Measurements from ENCODE around the gene ZBTB45. TPM values are rescaled to one million over a fixed set of nuclear protein-coding genes. Genes with fewer than 3 reads are reported as not detected.
"Not testable (repeated sequence)": the region's sequence is repeated elsewhere in the genome, so short reads cannot be mapped to it uniquely, and the experiment has no call there.

The ZBTB45 gene
- total RNA-seq, 1 donor from 2014 or later = 11.8 TPM

DNA sequence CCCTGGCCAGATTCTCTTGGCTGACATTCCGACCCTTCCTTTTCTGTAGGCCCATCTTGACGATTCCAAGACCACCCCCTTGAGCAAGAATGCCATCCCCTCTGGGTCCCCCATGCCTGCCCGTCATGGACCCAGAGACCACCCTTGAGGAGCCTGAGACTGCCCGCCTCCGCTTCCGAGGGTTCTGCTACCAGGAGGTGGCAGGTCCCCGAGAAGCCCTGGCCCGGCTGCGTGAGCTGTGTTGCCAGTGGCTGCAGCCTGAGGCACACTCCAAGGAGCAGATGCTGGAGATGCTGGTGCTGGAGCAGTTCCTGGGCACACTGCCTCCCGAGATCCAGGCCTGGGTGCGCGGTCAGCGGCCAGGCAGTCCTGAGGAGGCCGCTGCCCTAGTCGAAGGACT is 42.5 kb downstream of the ZBTB45 start:
- DNase-seq (ENCODE audit: low spot score) = no peak

DNA sequence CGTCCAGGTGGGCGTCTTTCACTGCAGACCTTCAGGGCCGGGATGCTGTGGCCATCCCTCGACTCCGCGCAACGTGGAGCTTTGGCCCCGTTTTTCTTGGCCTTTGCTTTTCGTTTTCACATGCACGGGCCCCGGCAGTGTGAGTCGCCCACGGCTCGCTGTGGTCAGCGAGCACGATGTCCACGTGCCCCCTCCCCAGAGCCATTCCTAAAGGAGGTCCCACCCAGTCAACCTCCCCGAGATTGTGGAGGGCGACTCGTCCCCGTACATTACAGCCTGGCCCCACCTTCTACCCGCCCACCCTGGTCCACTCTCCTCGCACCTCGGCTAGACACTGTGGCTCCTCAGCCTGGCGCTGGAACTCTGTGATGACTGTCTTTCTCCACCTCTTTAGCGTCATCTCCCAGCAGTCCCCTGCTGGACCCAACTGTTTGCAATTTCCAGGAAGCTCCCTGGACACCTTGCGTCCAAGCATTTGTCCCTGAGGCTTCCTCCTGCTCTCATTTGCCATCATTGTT is 43.1 kb downstream of the ZBTB45 start:
- no peak for DNase-seq (ENCODE audit: low spot score)

DNA sequence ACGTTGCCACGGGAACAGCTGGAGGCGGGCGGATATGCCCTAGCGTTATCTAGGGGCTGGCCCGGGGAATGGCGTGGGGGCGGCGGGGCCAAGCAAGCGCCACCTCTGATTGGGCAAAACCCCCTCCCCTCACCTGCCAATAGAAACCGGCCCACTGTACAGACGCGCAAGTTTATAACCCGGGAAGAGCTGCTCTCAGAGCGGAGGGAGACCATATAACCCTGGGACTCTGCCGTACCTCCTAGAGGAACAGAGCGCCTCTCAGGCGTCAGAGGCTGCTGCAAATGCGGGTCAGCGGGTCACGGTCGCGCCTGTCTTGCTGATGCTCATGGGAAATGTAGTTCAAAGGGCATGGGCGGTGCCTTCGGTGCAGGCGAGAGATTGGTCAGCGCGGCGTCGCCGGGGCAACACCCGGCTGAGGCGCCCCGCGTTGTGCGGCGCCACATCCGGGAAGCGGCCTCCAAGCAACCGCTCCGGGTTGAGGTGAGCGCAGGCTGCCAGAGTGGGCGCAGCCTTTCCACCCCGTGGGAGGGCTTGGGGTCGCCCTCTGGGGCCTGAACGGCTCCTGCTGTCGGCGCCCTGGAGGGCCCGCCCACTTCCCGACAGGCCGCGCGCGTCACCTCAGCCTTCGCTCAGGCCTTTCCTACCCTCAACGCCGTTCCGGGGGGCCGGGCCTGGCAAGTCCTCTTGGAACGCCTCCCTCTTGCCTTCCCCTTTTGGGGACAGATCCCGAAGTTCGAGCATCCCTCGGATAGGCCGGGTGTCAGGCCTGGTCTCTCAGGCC is 43.7 kb downstream of the ZBTB45 start, which contains the start of gene ZNF446:
ZNF446 (plus strand) TSS at position 639 of the 784 bp plus-strand sequence. CDS start 867 bp downstream, outside the sequence.
- peak; percentile 98 for DNase-seq (ENCODE audit: low spot score)

DNA sequence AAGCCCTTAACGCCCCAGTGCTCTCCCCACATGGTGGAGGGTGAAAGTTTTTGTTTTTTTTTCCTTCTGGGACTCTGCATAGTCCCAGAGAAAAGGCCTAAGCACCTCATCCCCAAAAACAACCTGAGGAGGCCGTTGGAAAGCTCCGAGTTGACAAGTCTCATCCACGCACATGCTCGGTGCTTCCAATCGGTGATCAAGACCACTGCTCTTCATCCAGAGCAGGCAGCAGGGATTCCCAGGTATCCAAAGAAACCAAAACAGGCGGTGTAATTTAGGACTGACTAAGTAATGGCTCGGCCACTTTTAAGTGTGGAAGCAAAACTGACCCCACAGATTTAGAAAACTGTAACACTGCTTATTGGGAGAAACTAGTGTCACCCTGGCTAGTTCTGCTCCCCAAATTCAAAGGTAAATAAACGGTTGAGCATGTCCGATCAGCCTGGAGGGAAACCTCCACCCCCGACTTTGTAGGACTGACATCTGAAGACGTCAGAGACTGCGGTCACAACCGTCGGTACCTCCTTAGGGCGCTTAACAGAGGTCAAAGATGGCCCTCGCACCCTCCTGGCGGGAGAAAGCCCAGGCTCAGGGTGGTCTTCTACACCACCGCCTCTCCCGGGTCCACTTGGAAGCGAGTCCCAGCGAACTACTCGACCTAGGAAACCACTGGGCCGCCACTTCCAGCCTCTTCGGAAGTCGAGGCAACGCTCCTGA is 44.5 kb downstream of the ZBTB45 start:
- no peak for DNase-seq (ENCODE audit: low spot score)

DNA sequence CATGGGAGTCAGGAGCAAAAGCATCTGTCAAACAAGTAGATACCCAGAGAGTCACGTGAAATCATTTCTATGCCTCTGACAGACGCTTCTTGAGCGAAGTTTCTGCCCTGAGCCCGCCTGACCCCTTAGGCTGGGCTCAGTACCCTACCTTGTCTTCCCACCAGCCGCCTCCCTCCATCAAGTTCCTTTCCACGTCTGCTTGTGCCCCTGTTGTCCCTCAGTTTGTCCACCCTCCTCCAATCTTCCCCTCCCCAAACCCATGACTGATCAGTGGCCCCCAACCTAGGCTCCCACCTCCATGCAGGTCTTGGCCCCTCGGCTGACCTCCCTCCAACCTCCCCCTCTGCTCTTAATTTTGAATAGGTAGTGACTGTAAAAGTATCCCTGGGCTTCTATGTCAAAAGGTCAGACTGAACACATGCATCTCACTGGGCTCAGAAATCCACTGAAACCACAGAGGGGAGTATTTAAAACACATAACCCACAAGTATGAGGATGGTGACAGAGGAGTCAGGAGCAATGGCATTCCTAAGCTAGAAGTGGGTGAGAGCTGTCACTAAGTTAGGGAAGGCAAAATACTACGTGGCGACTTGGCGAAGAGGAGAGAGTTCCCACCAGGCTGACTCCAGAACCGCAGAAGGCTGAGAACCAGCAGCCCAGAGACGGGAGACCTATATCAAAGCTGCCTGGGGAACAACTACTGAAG is 45.2 kb downstream of the ZBTB45 start:
- DNase-seq (ENCODE audit: low spot score) = no peak

DNA sequence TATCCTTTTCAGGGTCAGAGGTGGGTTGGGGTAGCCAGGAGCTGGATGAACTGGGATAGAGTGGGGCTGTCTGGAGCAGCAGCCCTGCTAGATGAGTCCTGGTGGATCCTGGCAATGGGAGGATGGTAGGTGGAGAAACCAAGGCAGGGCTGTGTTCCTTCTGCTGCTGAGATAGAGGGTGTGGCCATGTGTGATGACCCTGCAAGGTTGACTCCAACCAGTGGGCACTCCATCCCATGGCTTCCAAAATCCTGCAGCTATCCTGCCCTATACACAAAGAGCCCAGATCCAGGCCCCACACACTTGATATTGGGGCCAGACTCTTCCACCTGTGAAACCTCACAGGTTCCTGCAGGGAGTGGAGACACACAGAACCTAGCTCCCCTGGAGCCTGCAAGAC is 45.8 kb downstream of the ZBTB45 start:
- DNase-seq (ENCODE audit: low spot score) = no peak

DNA sequence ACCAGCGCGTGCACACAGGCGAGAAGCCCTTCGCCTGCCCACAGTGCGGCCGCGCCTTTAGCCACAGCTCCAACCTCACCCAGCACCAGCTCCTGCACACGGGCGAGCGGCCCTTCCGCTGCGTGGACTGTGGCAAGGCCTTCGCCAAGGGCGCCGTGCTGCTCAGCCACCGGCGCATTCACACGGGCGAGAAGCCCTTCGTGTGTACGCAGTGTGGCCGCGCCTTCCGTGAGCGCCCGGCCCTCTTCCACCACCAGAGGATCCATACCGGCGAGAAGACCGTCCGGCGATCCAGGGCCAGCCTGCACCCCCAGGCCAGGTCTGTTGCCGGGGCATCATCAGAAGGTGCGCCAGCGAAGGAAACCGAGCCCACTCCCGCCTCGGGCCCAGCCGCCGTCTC is 47.9 kb downstream of the ZBTB45 start:
- DNase-seq (ENCODE audit: low spot score) = no peak

DNA sequence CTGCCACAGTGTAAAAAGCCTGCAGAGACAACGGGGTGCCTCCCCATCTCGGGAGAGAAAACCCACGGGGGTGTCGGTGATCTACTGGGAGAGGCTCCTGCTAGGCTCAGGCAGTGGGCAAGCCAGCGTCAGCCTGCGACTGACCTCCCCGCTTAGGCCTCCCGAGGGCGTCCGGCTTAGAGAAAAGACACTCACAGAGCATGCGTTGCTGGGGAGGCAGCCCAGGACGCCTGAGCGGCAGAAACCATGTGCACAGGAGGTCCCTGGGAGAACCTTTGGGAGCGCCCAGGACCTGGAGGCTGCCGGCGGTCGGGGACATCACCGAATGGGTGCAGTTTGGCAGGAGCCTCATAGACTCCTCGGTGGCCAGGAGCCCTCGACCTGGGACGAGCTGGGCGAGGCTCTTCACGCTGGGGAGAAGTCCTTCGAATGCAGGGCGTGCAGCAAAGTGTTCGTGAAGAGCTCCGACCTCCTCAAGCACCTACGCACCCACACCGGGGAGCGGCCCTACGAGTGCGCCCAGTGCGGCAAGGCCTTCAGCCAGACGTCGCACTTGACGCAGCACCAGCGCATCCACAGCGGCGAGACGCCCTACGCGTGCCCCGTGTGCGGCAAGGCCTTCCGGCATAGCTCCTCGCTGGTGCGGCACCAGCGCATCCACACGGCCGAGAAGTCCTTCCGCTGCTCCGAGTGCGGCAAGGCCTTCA is 48.6 kb downstream of the ZBTB45 start:
- not testable (repeated sequence) for DNase-seq (ENCODE audit: low spot score)

DNA sequence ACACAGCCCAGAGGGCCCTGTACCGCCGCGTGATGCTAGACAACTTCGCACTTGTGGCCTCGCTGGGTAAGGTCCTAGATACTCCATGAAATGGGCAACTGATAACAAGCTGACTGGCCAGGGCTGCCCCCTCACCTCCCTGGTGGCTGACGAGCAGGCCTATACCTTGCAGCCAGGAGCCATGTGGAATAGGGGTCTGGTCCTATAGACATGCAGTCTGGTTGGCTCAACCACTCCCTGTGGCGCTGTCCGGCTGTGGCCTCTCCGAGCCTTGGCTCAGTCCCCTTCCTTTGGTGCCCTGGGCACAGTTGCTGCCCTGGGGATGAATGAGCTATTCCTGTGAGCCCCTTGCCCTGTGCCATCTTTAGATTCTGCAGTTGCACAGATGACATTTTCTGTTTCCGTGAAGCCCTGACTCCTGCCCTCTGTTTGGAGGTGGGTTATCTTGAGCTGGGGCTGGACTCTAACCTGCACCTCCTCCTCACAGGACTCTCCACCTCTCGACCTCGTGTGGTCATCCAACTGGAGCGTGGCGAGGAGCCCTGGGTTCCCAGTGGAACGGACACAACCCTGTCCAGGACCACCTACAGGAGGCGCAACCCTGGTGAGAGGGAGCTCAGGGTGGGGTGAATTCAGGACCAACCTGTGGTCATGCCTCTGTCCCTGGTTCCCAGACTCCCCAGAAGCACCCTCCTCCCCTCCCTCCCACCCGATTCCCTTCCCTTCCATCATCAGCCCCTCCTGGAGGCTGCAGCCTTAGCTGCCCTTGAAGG is 50.2 kb downstream of the ZBTB45 start:
- no peak for DNase-seq (ENCODE audit: low spot score)

DNA sequence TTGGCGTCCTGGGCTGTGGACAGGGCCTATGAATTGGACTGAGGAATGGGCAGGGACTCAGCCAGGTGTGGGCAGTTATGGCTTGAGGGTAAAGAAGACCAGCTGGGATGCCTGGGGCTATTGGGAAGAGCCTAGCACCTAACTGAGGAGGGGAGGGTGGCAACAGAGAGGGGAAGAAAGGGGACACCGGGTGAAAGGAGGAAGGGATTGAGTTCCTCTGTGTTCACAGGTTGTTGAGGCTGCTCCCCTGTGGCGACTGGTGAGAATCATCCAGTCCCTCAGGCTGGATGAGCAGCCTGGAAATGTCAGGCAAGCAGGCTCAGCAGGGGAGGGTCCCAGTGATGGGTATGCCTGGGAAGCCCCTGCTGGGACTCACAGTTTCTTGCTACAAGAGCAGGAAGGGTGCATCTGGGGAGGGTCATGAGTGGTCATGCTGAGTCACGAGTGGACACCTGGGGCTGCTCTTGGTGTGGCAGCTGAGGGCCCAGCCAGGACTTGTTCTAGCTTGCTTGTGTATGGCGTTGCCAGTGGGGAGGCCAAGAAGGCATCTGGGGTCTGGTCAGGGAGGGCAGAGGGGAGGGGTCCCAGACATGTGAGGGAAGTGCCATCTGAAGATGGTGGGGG is 51.3 kb downstream of the ZBTB45 start:
- DNase-seq (ENCODE audit: low spot score) = no peak

DNA sequence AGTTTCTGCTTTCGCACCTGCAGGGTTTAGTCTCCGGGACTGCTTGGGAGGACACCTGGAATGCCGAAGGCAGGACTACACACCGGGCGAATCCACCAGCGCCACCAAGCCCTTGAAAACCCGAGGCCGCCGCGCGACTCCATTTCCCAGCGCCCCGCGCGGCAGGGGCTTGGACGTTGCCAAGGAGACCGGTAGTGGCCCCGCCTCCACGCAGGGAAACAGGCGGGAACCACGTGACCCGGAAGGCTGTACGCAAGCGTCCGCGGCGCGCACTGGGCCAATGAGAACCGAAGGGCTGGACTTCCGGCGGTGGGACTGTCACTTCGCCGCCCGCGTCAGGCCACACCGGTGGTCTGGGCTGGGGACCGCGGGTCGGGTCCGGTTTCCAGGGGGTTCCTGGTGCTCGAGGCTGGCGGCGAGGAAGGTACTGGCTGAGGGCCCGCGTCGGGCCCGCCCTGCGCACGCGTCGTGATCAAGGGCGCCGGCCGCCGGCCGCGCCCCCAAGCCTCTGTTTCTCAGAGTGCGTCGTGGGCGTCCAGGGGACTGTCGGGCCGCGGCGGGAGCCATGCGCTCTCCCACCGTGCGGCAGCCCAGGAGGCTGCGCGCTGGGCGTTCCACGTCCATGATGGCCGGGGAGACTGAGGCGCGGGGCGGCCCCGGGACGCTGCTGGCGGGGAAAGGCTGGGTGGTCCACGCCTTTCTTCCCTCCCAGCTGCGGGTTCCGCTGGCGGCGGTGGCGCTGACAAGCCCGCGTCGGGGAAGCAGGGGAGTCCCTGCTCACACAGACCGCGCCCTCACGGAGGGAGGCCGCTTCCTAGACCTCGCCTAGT is 52.6 kb downstream of the ZBTB45 start, which contains the start of gene ZNF324:
ZNF324 (plus strand) TSS at position 321 of the 830 bp plus-strand sequence. CDS start 2,106 bp downstream, outside the sequence.
- peak; percentile 100 for DNase-seq (ENCODE audit: low spot score)

DNA sequence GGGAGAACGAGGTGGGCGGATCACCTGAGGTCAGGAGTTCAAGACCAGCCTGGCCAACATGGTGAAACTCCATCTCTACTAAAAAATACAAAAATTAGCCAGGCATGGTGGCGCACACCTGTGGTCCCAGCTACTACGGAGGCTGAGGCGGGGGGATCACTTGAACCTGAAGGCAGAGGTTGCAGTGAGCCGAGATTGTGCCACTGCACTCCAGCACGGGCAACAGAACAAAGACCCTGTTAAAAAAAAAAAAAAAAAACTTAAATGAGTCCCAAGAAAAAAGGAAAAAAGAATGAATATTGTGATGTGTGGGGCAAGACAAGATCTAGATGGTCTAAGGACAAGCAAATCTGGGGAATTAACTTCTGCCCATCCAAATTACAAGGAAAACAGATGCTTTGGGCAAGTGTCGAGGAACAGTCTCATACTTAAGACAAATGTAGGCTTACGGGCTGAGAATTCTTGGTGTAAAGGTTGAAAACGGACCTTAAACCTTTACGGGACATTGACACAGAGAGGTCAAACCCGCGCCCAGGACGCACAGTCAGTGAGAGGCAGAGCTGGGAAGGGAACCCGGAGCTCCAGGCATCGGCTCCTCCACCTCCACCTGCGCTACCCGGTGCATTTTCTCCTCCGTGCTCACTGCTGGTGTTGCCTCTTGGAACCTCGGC is 53.4 kb downstream of the ZBTB45 start:
- DNase-seq (ENCODE audit: low spot score) = no peak

Small RNA genes lying within 50 kb of the gene (microRNA-seq; reads per million reads assigned to microRNA genes)
- not detected for gene MIR6807 (ENCODE audit: borderline number of aligned reads)

Other genes with a start within 250 kb of the ZBTB45 start
- gene ZNF8, start 240.9 kb downstream of the ZBTB45 start, total RNA-seq = 5.1 TPM
- 30.6 TPM for gene ERVK3-1, start 214.4 kb downstream of the ZBTB45 start, total RNA-seq
- 2.5 TPM for gene ZSCAN22, start 192.8 kb downstream of the ZBTB45 start, total RNA-seq
- gene A1BG, start 166.3 kb downstream of the ZBTB45 start, total RNA-seq = 8.4 TPM
- 0.19 TPM for gene ZNF497, start 157.1 kb downstream of the ZBTB45 start, total RNA-seq
- gene ZNF837, start 138.8 kb downstream of the ZBTB45 start, total RNA-seq = 0.48 TPM
- 673 TPM for gene RPS5, start 132.5 kb downstream of the ZBTB45 start, total RNA-seq
- gene RNF225, start 124.2 kb downstream of the ZBTB45 start, total RNA-seq = not detected
- gene ZNF584, start 111.2 kb downstream of the ZBTB45 start, total RNA-seq = 15.4 TPM
- 4.0 TPM for gene ZNF132, start 79.7 kb downstream of the ZBTB45 start, total RNA-seq
- gene ZNF324B, start 68.2 kb downstream of the ZBTB45 start, total RNA-seq = 5.2 TPM
- gene ZNF324, start 52.7 kb downstream of the ZBTB45 start, total RNA-seq = 6.7 TPM
- gene ZNF446, start 43.5 kb downstream of the ZBTB45 start, total RNA-seq = 5.6 TPM
- gene SLC27A5, start 7.8 kb downstream of the ZBTB45 start, total RNA-seq = 6.5 TPM
- gene TRIM28, start 24.3 kb upstream of the ZBTB45 start, total RNA-seq = 185 TPM
- 116 TPM for gene CHMP2A, start 35.3 kb upstream of the ZBTB45 start, total RNA-seq
- 69.4 TPM for gene UBE2M, start 38.8 kb upstream of the ZBTB45 start, total RNA-seq
- gene MZF1, start 53.5 kb upstream of the ZBTB45 start, total RNA-seq = 16.2 TPM

All from mesenteric fat pad (tissue), 1 donor.